Measurements from ENCODE around the gene NRXN3. TPM values are rescaled to one million over a fixed set of nuclear protein-coding genes. Genes with fewer than 3 reads are reported as not detected.

Gene NRXN3
- total RNA-seq, 2 donors from 2014 or later, result 1.3 to 2.3 TPM

DNA sequence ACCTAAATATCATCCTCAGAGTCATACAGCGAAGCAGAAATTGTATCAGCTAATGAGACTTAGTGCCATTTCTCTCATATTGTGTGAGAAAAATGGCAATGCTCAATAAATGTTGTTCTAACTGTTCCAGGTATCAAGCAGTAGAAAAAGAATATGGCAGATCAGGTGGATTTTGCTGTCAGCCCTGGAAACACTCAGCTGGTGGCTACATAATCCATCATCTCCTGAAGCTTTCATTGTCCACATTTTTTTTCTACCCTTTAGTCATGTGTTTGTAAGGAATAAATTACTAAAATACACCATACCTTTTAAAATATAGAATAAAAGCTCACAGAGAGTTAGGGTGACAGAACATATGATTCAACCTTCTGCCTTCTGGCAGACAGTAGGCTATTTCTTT, 1200.8 kb downstream of the NRXN3 start:
- Histone ChIP-seq H3K27me3 (no peaks in the 10 kb centered on the region), H3K9me3 (no peaks in the 10 kb centered on the region), H3K4me1 (no peaks in the 10 kb centered on the region), H3K36me3 (replicated peaks in 1 of 2; ENCODE audit: insufficient read depth in 1 of 2, low read depth in 2 of 2) (no peaks in the 10 kb centered on the region), H3K27ac (no peak overlapping the region), H3K4me3 (no peak overlapping the region)
- no peak for TF ChIP-seq POLR2A (IDR thresholded peaks at IDR 0.05)
- TF ChIP-seq, protein P1, sequence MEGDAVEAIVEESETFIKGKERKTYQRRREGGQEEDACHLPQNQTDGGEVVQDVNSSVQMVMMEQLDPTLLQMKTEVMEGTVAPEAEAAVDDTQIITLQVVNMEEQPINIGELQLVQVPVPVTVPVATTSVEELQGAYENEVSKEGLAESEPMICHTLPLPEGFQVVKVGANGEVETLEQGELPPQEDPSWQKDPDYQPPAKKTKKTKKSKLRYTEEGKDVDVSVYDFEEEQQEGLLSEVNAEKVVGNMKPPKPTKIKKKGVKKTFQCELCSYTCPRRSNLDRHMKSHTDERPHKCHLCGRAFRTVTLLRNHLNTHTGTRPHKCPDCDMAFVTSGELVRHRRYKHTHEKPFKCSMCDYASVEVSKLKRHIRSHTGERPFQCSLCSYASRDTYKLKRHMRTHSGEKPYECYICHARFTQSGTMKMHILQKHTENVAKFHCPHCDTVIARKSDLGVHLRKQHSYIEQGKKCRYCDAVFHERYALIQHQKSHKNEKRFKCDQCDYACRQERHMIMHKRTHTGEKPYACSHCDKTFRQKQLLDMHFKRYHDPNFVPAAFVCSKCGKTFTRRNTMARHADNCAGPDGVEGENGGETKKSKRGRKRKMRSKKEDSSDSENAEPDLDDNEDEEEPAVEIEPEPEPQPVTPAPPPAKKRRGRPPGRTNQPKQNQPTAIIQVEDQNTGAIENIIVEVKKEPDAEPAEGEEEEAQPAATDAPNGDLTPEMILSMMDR (IDR thresholded peaks at IDR 0.05), result no peak
- 93 to 100% methylated on average over 1 of the region's 1 CpG for WGBS, 2 donors
- no peak for DNase-seq
- intact Hi-C loops (cut with DNase I), result no loop called here
- ATAC-seq, result no peak

DNA sequence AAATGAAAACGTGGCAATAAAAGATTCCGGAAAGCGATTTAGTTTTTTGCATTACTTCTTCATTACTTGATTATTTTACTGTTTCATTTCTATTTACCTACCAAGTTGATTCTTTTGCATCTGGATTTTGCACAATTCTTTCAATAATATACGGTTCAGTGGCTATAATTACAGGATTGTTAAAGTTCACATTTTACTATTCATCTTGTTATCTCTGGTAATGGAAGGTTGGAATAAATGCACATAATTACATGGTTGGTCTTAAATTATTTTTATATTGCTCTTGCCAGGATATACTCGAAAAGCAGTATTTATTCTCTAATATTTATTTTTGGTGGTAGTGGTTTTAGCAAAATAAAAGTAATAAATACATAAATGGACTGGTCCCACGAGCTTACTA, 1203.3 kb downstream of the NRXN3 start:
- no peak for TF ChIP-seq POLR2A (IDR thresholded peaks at IDR 0.05)
- TF ChIP-seq, protein P1 (IDR thresholded peaks at IDR 0.05), result no peak
- H3K27ac ChIP-seq, result no peak overlapping the region
- no peaks in the 10 kb centered on the region for H3K4me1 ChIP-seq
- H3K36me3 ChIP-seq (replicated peaks in 1 of 2; ENCODE audit: insufficient read depth in 1 of 2, low read depth in 2 of 2), result no peaks in the 10 kb centered on the region
- 78 to 84% methylated on average over 6 of the region's 6 CpGs for WGBS, 2 donors
- DNase-seq (no peak), ATAC-seq (no peak)
- no peaks in the 10 kb centered on the region for H3K27me3 ChIP-seq
- H3K9me3 ChIP-seq, result no peaks in the 10 kb centered on the region
- no peak overlapping the region for H3K4me3 ChIP-seq
- intact Hi-C loops (cut with DNase I), result no loop called here

DNA sequence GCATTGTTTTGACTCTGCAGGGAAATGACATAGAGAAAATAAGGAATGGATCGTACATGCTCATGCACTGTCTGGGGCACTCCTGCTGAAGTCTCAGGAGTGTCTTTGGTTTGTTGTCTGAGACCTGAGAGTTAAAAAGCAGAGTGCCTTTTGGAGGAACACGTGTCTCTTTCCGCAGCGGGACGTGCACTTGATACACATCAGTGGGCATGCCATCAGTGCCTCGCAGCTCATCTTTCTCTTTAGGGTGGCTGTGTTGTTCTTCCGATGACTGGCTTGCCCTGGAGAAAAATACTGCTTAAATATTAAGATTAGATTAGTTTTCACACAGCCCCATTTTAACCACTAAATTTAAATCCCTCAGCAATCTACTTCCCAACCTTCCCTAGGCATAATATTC, 1205.2 kb downstream of the NRXN3 start:
- Histone ChIP-seq H3K4me1 (no peaks in the 10 kb centered on the region), H3K36me3 (replicated peaks in 1 of 2; ENCODE audit: insufficient read depth in 1 of 2, low read depth in 2 of 2) (no peaks in the 10 kb centered on the region), H3K4me3 (no peak overlapping the region), H3K27me3 (no peaks in the 10 kb centered on the region), H3K9me3 (no peaks in the 10 kb centered on the region), H3K27ac (no peak overlapping the region)
- intact Hi-C loops (cut with DNase I), result no loop called here
- 84 to 90% methylated on average over 7 of the region's 7 CpGs for WGBS, 2 donors
- DNase-seq, result no peak
- TF ChIP-seq, protein P1 (IDR thresholded peaks at IDR 0.05), result no peak
- no peak for TF ChIP-seq POLR2A (IDR thresholded peaks at IDR 0.05)
- no peak for ATAC-seq

DNA sequence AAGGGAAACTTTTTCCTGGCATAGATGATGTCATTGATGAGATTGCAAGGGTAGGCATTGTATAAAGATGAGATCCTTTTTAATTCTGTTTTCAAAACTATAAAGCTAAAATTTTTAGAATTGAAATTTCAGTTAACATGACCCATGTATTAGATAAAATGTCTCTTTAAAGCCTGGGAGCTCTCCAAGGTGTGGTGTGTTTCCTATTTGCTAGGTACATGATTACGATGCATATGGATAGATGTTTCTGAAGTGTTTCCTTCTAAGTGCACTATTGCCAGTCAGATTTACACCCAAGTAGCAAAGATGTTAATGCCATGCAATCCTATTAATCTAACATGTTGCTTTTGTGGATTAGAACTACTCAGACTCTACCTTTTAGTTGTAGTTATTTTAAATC, 1206.4 kb downstream of the NRXN3 start:
- 57 to 65% methylated on average over 1 of the region's 1 CpG for WGBS, 2 donors

DNA sequence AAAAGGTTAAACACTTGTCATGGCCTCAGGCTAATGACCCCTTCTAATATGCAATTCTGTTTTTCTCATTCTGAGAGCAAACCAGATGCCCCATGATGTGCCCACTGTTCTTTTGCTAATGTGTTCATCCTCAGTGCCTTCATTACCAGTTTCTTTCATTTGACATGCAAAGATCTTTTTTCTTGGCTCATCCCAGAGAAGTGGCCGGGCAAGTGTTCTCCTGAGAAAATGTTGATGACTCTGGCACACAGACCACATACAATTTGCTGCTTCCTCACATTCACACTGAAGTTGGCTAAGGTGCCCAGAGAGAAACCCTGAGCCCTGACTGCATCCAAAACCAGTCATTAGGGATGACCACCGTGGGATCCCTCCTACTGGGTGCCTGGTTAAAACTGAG, 1207.8 kb downstream of the NRXN3 start:
- no peaks in the 10 kb centered on the region for H3K9me3 ChIP-seq
- TF ChIP-seq POLR2A (IDR thresholded peaks at IDR 0.05), result no peak
- TF ChIP-seq, protein P1 (IDR thresholded peaks at IDR 0.05), result no peak
- no peak overlapping the region for H3K4me3 ChIP-seq
- intact Hi-C loops (cut with DNase I), result no loop called here
- no peak overlapping the region for H3K27ac ChIP-seq
- H3K4me1 ChIP-seq, result no peaks in the 10 kb centered on the region
- H3K36me3 ChIP-seq (replicated peaks in 1 of 2; ENCODE audit: insufficient read depth in 1 of 2, low read depth in 2 of 2), result no peaks in the 10 kb centered on the region
- 75 to 81% methylated on average over 2 of the region's 2 CpGs for WGBS, 2 donors
- DNase-seq (no peak), ATAC-seq (no peak)
- no peaks in the 10 kb centered on the region for H3K27me3 ChIP-seq

More for the DNA sequence above, 1206.4 kb downstream of the NRXN3 start:
- H3K36me3 ChIP-seq (replicated peaks in 1 of 2; ENCODE audit: insufficient read depth in 1 of 2, low read depth in 2 of 2), result no peaks in the 10 kb centered on the region
- ATAC-seq, result no peak
- no peaks in the 10 kb centered on the region for H3K9me3 ChIP-seq
- no peak for TF ChIP-seq POLR2A (IDR thresholded peaks at IDR 0.05)
- TF ChIP-seq, protein P1 (IDR thresholded peaks at IDR 0.05), result no peak
- no peaks in the 10 kb centered on the region for H3K4me1 ChIP-seq
- H3K27me3 ChIP-seq, result no peaks in the 10 kb centered on the region
- no peak overlapping the region for H3K27ac ChIP-seq
- no peak for DNase-seq
- no peak overlapping the region for H3K4me3 ChIP-seq
- intact Hi-C loops (cut with DNase I), result no loop called here

Data from body of pancreas (tissue), 4 donors.